Smooth muscle cell (in vitro differentiated cells): ENCODE measurements around the gene ZBTB7A. TPM values are rescaled to one million over a fixed set of nuclear protein-coding genes. Genes with fewer than 3 reads are reported as not detected.

Experiments used
- DNase-seq: peaks from one replicate; lab custom pipeline; 2025; ENCODE audit not compliant: unreplicated experiment; lab: John Stamatoyannopoulos, UW
- H2AFZ ChIP-seq: fragments of 200-600 bp; sonication (generic); 2 replicates; pipeline ENCODE4 v1.6.0; 2016; ENCODE audit warnings: antibody characterized with exemption, low read depth, mild to moderate bottlenecking
- H3F3A ChIP-seq: fragments of 200-600 bp; sonication (generic); 2 replicates; pipeline ENCODE4 v1.6.0; 2017; ENCODE audit warnings: antibody characterized with exemption, low read depth
- H3K27ac ChIP-seq: fragments of 200-600 bp; sonication (generic); 2 replicates; pipeline ENCODE4 v1.5.1; 2016; ENCODE audit warnings: low read depth, mild to moderate bottlenecking
- H3K27me3 ChIP-seq: fragments of 200-600 bp; sonication (generic); 2 replicates; pipeline ENCODE4 v1.6.1; 2016; ENCODE audit warnings: low read depth, mild to moderate bottlenecking
- H3K36me3 ChIP-seq: fragments of 200-600 bp; sonication (generic); 2 replicates; pipeline ENCODE4 v1.5.1; 2016; ENCODE audit warnings: low read depth
- H3K4me1 ChIP-seq: fragments of 200-600 bp; sonication (generic); 2 replicates; pipeline ENCODE4 v1.5.1; 2016; ENCODE audit warnings: low read depth
- H3K4me2 ChIP-seq: fragments of 200-600 bp; sonication (generic); 2 replicates; pipeline ENCODE4 v1.6.0; 2016; ENCODE audit warnings: mild to moderate bottlenecking
- H3K4me3 ChIP-seq: fragments of 200-600 bp; sonication (generic); 2 replicates; pipeline ENCODE4 v1.5.1; 2016; ENCODE audit warnings: mild to moderate bottlenecking
- H3K79me2 ChIP-seq: fragments of 200-600 bp; sonication (generic); 2 replicates; pipeline ENCODE4 v1.6.0; 2016; ENCODE audit warnings: low read depth, mild to moderate bottlenecking
- H3K9ac ChIP-seq: fragments of 200-600 bp; sonication (generic); 2 replicates; pipeline ENCODE4 v1.6.0; 2016; ENCODE audit warnings: low read depth
- H3K9me3 ChIP-seq: fragments of 200-600 bp; sonication (generic); replicated peaks from 2 replicates; pipeline ENCODE4 v1.5.1; 2016; ENCODE audit warnings: low read depth
- H4K20me1 ChIP-seq: fragments of 200-600 bp; sonication (generic); 2 replicates; pipeline ENCODE4 v1.6.0; 2016; ENCODE audit warnings: low read depth
- CTCF ChIP-seq: fragments of 200-600 bp; sonication (generic); IDR thresholded peaks from 2 replicates; pipeline ENCODE4 v1.5.1; 2017; ENCODE audit warnings: borderline replicate concordance, mild to moderate bottlenecking, antibody characterized with exemption; ENCODE audit not compliant: insufficient read depth, poor library complexity, severe bottlenecking
- WGBS: methylation state at CpG from one replicate; pipeline ENCODE4 v1.1.7; 2016; ENCODE audit warnings: low lambda C conversion rate; 5-methylcytosine and 5-hydroxymethylcytosine counted together
- polyA plus RNA-seq: library from polyadenylated mRNA; unstranded; fragments of >200 nt; fragmentation: Nextera tagmentation; extraction: Ambion mirVana; gene quantifications from 2 replicates; pipeline ENCODE4 v1.2.1, GENCODE V29; 2016
- total RNA-seq: library from RNA; depleted of rRNA; stranded (reverse); fragments of >200 nt; gene quantifications from 2 replicates; pipeline ENCODE4 v1.2.3, GENCODE V29; 2014

The ZBTB7A gene
- total and polyA plus RNA-seq, 2 experiments from 2014 or later, result 13.3 to 36.0 TPM

- no peaks in the 10 kb centered on the region for H3F3A ChIP-seq
- no peak overlapping the region for H3K4me3 ChIP-seq
- 95% methylated on average over 18 of the region's 18 CpGs for WGBS
- H3K9me3 ChIP-seq, result no peaks in the 10 kb centered on the region
- H3K27ac ChIP-seq, result no peak overlapping the region
- no peak overlapping the region for H2AFZ ChIP-seq
- no peak for TF ChIP-seq CTCF
- H3K9ac ChIP-seq, result no peak overlapping the region
- H3K27me3 ChIP-seq, result no peaks in the 10 kb centered on the region
- H3K79me2 ChIP-seq, result no peaks in the 10 kb centered on the region
- no peaks in the 10 kb centered on the region for H3K36me3 ChIP-seq
- H3K4me1 ChIP-seq, result no peaks in the 10 kb centered on the region
- DNase-seq, result no peak
- H3K4me2 ChIP-seq, result no peak overlapping the region
- no peaks in the 10 kb centered on the region for H4K20me1 ChIP-seq
Observed at GRCh38 chr19:4098493-4098892, 31.8 kb upstream of the ZBTB7A start.

- TF ChIP-seq CTCF, result no peak
- H3F3A ChIP-seq, result no peaks in the 10 kb centered on the region
- 98% methylated on average over 11 of the region's 11 CpGs for WGBS
- no peaks in the 10 kb centered on the region for H4K20me1 ChIP-seq
- no peaks in the 10 kb centered on the region for H3K9me3 ChIP-seq
- H2AFZ ChIP-seq, result no peak overlapping the region
- no peaks in the 10 kb centered on the region for H3K4me1 ChIP-seq
- no peak overlapping the region for H3K9ac ChIP-seq
- H3K4me2 ChIP-seq, result no peak overlapping the region
- H3K36me3 ChIP-seq, result no peaks in the 10 kb centered on the region
- no peaks in the 10 kb centered on the region for H3K79me2 ChIP-seq
- no peak overlapping the region for H3K4me3 ChIP-seq
- no peak for DNase-seq
- no peaks in the 10 kb centered on the region for H3K27me3 ChIP-seq
- H3K27ac ChIP-seq, result no peak overlapping the region
Observed at GRCh38 chr19:4097501-4097900, 30.8 kb upstream of the ZBTB7A start.

- no peak for DNase-seq
- WGBS, result 93% methylated on average over 19 of the region's 31 CpGs
- no peaks in the 10 kb centered on the region for H4K20me1 ChIP-seq
- H3K27ac ChIP-seq, result no peak overlapping the region
- H3K9me3 ChIP-seq, result no peaks in the 10 kb centered on the region
- no peak for TF ChIP-seq CTCF
- H2AFZ ChIP-seq, result no peak overlapping the region
- H3K36me3 ChIP-seq, result no peaks in the 10 kb centered on the region
- H3K4me2 ChIP-seq, result no peak overlapping the region
- H3K27me3 ChIP-seq, result no peaks in the 10 kb centered on the region
- H3K4me3 ChIP-seq, result no peak overlapping the region
- H3K79me2 ChIP-seq, result no peaks in the 10 kb centered on the region
- H3K9ac ChIP-seq, result no peak overlapping the region
- no peaks in the 10 kb centered on the region for H3K4me1 ChIP-seq
- H3F3A ChIP-seq, result no peaks in the 10 kb centered on the region
Observed at GRCh38 chr19:4096049-4096892, 29.6 kb upstream of the ZBTB7A start.

- DNase-seq, result no peak
- no peak for TF ChIP-seq CTCF
- WGBS, result 96% methylated on average over 12 of the region's 12 CpGs
Observed at GRCh38 chr19:4095488-4095844, 28.8 kb upstream of the ZBTB7A start.

More at GRCh38 chr19:4095488-4095844, 28.8 kb upstream of the ZBTB7A start:
- no peaks in the 10 kb centered on the region for H3K4me1 ChIP-seq
- no peaks in the 10 kb centered on the region for H3K36me3 ChIP-seq
- no peaks in the 10 kb centered on the region for H3K9me3 ChIP-seq
- no peak overlapping the region for H3K4me3 ChIP-seq
- no peaks in the 10 kb centered on the region for H4K20me1 ChIP-seq
- H3F3A ChIP-seq, result no peaks in the 10 kb centered on the region
- H3K27me3 ChIP-seq, result no peaks in the 10 kb centered on the region
- no peak overlapping the region for H3K27ac ChIP-seq
- H3K9ac ChIP-seq, result no peak overlapping the region
- no peaks in the 10 kb centered on the region for H3K79me2 ChIP-seq
- no peak overlapping the region for H2AFZ ChIP-seq
- H3K4me2 ChIP-seq, result no peak overlapping the region
